Stimulated activated naive CD8-positive, alpha-beta T cell treated with anti-CD3 and anti-CD28 coated beads, Interleukin-15, Interleukin-2, amounts not matched to agents 100 U/mL and 50 U/mL, for 24 hours (primary cell): ENCODE data around the gene GGA2.
"Not testable (repeated sequence)": the region's sequence is repeated elsewhere in the genome, so short reads cannot be mapped to it uniquely, and the experiment has no call there.

Source experiments
- ATAC-seq: fragments of 150-1000 bp; cut with Tn5 transposase; one replicate; pipeline ENCODE4 v1.10.0; 2021
- DNase-seq: peaks from one replicate; pipeline ENCODE4 v3.0.0; 2021

Gene GGA2

GRCh38 chr16:23524886-23525285 is 14.6 kb upstream of the GGA2 start:
- no peak for DNase-seq
- ATAC-seq: no peak

- ATAC-seq: no peak
- no peak for DNase-seq
These were observed 13.6 kb upstream of the GGA2 start for GRCh38 chr16:23523876-23524385.

- ATAC-seq: no peak
- DNase-seq: no peak
These were observed 13.0 kb upstream of the GGA2 start for GRCh38 chr16:23523321-23523720.

- DNase-seq (no peak), ATAC-seq (no peak)
These were observed 11.7 kb upstream of the GGA2 start for GRCh38 chr16:23521965-23522364.

GRCh38 chr16:23521037-23521743 is 10.9 kb upstream of the GGA2 start:
- DNase-seq (no peak), ATAC-seq (no peak)

GRCh38 chr16:23520500-23520899 is 10.2 kb upstream of the GGA2 start:
- ATAC-seq (no peak), DNase-seq (no peak)

- ATAC-seq (no peak), DNase-seq (no peak)
These were observed 9.0 kb upstream of the GGA2 start for GRCh38 chr16:23519282-23519681.

- no peak for ATAC-seq
- DNase-seq: no peak
These were observed 8.2 kb upstream of the GGA2 start for GRCh38 chr16:23518435-23518891.

- no peak for ATAC-seq
- DNase-seq: no peak
These were observed 6.3 kb upstream of the GGA2 start for GRCh38 chr16:23516366-23517137.

- DNase-seq (no peak), ATAC-seq (no peak)
These were observed 5.6 kb upstream of the GGA2 start for GRCh38 chr16:23515881-23516280.

- ATAC-seq (peak; percentile 60), DNase-seq (peak; percentile 29)
These were observed 4.3 kb upstream of the GGA2 start for GRCh38 chr16:23514381-23515152.

GRCh38 chr16:23512168-23512695 is 1.9 kb upstream of the GGA2 start:
- DNase-seq: no peak
- no peak for ATAC-seq

- ATAC-seq: no peak
- no peak for DNase-seq
These were observed 1.4 kb upstream of the GGA2 start for GRCh38 chr16:23511731-23512130.

- not testable (repeated sequence) for DNase-seq
These were observed 599 bp upstream of the GGA2 start for GRCh38 chr16:23510915-23511270.

GRCh38 chr16:23509782-23510163 is 521 bp downstream of the GGA2 start:
- DNase-seq: peak; percentile 32
- no peak for ATAC-seq

More at GRCh38 chr16:23510915-23511270, 599 bp upstream of the GGA2 start:
- ATAC-seq: not testable (repeated sequence)

GRCh38 chr16:23509441-23509754 is 896 bp downstream of the GGA2 start:
- DNase-seq (no peak), ATAC-seq (no peak)

- DNase-seq (no peak), ATAC-seq (no peak)
These were observed 1.5 kb downstream of the GGA2 start for GRCh38 chr16:23508589-23509440.

GRCh38 chr16:23506606-23506994 is 3.7 kb downstream of the GGA2 start:
- no peak for DNase-seq
- ATAC-seq: no peak

- ATAC-seq (no peak), DNase-seq (no peak)
These were observed 4.4 kb downstream of the GGA2 start for GRCh38 chr16:23505671-23506605.

- ATAC-seq: no peak
- no peak for DNase-seq
These were observed 5.1 kb downstream of the GGA2 start for GRCh38 chr16:23505180-23505665.
